ENCODE measurements around the gene CLSTN2.

The CLSTN2 gene

DNA sequence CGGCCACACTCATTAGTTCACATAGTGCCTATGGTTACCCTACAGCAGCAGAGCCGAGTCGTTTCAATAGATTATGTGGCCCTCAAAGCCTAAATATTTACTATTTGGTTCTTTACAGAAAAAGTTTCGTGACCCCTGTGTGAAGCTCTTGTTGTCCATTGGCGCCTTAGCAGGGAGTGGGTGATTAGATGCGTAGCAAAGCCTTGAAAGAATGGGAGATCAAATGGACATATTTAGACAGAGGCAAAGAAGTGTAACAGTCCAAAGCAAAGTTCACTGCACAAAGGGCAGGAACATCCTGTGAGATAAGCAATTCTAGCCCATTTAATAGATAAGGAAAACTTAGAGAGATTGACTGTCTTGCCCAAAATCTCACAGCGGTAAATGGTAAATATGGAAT is 495.5 kb downstream of the CLSTN2 start:
- FAIRE-seq (no peak), DNase-seq (ENCODE audit: insufficient read length, low spot score) (no peak)
- no peak for TF ChIP-seq POLR2A (IDR thresholded peaks at IDR 0.05; ENCODE audit: low read depth, low read length)

DNA sequence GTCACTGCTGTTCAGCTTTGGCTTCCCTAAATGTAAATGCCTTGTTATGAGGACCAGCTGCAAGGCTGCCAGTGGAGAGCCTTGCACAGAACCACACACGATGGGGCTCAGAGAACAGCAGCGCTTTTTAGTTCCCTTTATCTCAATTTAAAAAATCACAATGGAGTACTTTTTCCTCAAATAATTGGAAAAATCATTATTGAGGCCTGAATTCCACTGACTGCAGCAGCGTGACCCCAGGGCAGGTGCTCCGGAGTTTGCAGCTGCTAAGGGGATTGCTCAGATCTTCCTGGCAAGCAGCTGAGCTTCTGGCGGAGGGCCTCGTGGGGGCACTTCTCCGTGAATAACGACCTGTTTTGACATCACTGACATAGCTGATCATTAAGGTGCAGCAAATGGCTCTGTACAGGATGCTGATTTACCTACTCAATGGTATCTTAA is 497.3 kb downstream of the CLSTN2 start:
- DNase-seq (ENCODE audit: insufficient read length, low spot score) = no peak
- TF ChIP-seq POLR2A (IDR thresholded peaks at IDR 0.05; ENCODE audit: low read depth, low read length) = no peak
- FAIRE-seq = no peak

DNA sequence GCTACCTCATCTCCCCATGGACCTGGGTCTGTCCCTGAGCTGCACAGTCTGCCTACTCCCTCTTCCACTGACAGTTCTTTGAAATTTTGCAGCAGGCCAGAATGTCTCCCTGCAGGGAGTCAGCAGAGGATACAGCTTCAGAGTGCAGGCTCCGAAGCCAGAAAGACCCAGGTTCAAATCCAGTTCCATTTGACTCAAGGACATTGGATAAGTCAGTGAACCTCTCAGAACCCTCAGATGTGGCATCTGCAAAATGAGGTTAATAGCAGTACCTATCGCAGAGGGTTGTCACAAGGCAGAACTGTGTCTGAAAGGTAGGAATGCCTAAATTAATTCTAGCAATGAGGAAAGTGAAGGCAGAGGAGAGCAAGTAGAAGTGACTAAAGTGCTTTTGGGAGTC is 498.4 kb downstream of the CLSTN2 start:
- FAIRE-seq (no peak), DNase-seq (ENCODE audit: insufficient read length, low spot score) (no peak)
- no peak for TF ChIP-seq POLR2A (IDR thresholded peaks at IDR 0.05; ENCODE audit: low read depth, low read length)

DNA sequence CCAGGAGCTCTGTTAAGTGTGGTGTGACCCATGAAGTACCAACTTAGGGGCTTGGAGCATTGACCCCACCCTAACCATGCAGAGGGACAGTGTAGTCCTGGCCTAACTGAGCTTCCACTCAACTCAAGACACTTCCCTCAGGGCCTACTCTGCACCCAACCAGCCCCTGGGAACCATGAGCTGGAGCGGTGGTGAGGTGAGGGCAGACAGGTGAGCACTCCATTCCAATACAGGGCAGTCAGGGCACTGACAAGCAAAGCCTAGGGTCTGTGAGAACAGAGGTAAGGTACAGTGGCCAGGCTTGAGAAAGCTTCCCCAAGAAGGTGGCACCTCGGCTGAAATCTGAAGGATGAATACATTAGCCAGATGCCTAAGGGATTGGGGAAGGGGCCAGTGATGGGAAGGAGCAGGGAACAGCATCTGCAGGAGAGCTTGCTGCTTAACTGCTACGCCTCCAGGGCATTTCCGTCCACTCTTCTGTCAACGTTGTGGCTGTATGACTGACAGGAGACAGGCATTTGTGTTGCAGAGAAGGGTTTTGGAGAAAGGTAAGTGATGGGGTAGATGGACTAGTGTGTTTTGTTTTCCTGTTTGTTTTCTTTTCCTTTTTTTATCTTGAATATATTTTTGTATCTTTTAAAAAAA is 499.4 kb downstream of the CLSTN2 start:
- no peak for TF ChIP-seq POLR2A (IDR thresholded peaks at IDR 0.05; ENCODE audit: low read depth, low read length)
- FAIRE-seq = no peak
- no peak for DNase-seq (ENCODE audit: insufficient read length, low spot score)

DNA sequence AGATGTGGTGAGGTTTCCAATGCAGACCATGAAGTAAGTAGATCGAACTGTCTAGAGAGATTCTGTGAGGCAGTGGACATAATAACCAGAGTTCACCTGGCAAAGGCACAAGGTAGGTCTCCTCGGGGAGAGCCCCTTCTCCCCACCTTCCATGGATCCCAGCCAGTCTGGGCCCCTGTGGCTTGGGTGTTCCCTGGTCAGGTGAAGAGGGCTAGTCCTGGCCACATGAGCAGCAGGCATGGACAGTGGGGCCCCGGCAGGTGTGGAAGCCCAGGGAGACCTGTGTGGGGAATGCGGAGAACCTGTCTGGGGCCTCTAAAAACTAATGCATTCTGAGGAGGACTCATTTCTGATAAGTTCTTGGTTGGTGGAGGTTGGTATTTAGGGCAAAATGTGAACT is 501.4 kb downstream of the CLSTN2 start:
- no peak for TF ChIP-seq POLR2A (IDR thresholded peaks at IDR 0.05; ENCODE audit: low read depth, low read length)
- no peak for FAIRE-seq
- DNase-seq (ENCODE audit: insufficient read length, low spot score) = no peak

DNA sequence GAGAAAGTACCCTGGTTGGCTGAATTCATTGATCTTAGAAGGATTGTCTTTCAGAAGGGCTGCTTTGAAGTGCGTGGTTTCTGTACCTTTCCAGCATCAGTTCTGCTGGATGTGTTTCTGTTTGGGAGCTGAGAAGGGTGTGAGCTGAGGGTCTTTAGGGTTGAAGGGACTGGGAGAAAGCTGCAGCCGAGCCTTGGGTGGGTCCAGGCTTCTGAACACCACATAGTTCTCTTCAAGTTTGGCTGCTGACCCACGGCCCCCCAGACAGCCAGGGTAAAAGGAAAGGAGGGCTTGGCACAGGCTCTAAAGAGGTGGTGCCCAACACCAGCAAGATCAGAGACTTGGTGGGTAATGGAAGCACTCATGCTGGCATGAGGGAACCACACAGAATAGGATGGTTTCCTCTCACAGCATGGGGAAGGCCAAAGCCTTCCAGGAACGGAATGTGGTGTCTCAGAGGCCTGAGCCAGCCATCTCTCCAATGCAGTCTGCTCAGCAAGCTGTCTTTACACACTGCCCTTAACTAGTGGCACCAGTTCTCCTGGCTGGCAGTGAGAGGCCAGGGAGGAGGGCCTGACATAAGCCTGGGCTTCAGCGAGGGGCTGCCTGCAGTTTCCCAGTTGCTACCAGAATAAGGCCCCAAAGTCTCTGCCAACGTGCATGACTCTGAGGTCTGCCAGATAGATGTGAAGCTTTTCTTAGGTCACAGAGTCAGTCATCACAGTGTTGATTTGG is 503.9 kb downstream of the CLSTN2 start:
- no peak for TF ChIP-seq POLR2A (IDR thresholded peaks at IDR 0.05; ENCODE audit: low read depth, low read length)
- DNase-seq (ENCODE audit: insufficient read length, low spot score) = no peak
- no peak for FAIRE-seq

DNA sequence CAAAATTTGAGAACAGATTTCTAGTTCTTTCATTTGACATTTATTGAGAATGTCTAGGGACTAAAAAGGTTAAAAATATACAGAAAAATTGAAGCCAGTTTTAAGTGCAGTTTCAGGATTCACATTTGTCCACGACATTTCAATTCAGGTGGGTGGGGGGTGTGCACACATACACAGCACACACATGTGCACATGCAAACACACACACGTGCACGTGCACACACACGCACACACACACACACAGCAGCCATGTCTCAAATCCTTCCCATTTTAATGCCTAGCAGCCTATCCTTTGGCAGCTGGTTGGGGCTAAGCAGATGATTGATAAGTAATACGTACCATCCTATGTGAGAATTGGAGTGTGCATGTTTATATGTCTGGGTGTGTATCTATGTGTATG is 504.5 kb downstream of the CLSTN2 start:
- TF ChIP-seq POLR2A (IDR thresholded peaks at IDR 0.05; ENCODE audit: low read depth, low read length) = no peak
- FAIRE-seq (no peak), DNase-seq (ENCODE audit: insufficient read length, low spot score) (no peak)

DNA sequence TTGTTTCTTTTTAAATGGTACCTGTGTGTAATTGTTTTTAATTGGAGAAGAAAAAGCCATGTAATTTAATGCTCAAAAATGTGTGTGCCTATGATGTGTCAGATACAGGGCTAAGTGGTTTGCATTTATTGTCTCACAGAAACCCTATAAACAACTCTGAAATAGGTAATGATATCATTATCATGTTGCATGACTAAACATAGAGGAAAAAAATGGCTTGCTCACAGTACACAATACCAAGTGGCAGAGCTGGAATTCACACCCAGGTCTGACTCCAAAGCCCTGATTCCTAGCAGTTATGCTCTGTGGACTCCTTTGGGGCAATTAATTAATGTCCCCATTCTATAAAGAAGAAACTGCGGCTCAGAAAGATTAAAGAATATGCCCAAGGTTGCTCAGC is 505.5 kb downstream of the CLSTN2 start:
- FAIRE-seq = no peak
- TF ChIP-seq POLR2A (IDR thresholded peaks at IDR 0.05; ENCODE audit: low read depth, low read length) = no peak
- no peak for DNase-seq (ENCODE audit: insufficient read length, low spot score)

DNA sequence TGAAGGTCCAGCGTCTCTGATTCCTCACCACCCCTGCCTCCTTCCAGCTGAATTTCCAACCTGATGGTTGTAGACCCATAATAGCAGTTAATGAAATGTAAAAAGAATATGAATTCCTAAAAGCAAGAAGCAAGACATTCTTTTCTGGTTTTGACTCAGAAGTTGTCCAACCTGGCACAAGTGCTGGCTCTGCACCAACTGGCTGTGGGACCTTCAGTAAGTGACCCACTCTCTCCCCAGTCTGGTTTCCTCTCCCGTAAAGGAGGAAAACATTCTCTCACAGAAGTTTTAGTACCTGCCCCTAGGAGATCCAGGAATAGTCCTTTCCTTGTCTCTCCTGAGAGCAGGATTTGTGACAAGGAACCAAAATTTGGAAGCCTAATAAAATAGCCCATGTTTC is 506.0 kb downstream of the CLSTN2 start:
- DNase-seq (ENCODE audit: insufficient read length, low spot score) = no peak
- no peak for FAIRE-seq

DNA sequence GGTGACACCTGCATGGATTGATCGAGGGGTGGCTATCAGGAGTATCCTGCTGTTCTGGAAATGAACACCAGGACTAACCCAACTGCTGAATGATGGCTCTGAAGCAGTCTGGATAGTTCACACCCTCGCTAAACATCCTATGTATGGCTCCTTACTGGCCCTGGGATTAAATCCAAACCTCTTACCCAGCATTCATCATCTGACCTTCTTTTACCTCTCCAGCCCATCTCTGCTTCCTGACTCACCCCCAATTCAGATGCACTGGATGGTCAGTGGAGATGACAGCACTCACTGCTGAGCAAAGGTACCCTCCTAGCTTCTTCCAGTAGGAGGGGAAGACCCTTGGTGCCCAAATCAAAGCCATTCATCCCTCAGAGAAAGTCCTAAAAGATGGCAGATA is 507.6 kb downstream of the CLSTN2 start:
- DNase-seq (ENCODE audit: insufficient read length, low spot score) (no peak), FAIRE-seq (no peak)
- TF ChIP-seq POLR2A (IDR thresholded peaks at IDR 0.05; ENCODE audit: low read depth, low read length) = no peak

More for the DNA sequence above, 506.0 kb downstream of the CLSTN2 start:
- no peak for TF ChIP-seq POLR2A (IDR thresholded peaks at IDR 0.05; ENCODE audit: low read depth, low read length)

DNA sequence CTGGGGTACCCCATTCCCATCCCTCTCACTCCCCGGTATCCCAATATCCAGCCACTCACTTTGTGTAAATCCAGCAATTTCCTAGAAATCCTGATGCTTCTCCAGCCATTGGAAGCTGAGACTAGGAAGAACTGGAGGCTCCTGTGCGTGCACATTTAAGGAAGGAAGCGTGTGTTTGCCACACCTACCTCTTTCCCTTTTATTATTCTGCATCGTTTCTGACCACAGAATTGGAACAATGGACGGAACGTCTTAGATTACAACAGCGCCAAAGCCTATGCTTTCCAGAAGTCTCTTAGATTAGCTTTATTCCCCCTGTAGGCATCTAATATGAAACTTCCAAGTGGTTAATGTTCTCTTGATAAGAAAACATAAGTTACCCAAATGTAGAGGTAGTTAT is 508.1 kb downstream of the CLSTN2 start:
- no peak for FAIRE-seq
- DNase-seq (ENCODE audit: insufficient read length, low spot score) = no peak
- TF ChIP-seq POLR2A (IDR thresholded peaks at IDR 0.05; ENCODE audit: low read depth, low read length) = no peak

DNA sequence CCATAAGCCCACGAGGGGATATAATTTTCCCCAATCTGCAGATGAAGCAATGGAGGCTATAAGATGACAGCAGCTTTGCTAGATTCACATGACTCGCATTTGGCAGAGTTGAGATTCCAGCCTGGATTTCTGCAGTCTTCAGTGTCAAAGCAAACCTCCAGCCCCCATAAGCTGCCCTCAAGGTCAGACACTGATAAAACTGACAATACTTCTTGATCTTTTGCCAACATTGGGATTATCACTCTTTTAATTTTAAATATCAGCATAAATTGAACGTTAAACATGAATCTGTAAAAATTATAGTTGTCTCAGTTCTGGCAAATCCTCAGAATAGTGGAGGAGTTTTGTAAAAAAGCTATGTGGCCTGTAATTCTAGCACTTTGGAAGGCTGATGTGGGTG is 508.8 kb downstream of the CLSTN2 start:
- no peak for TF ChIP-seq POLR2A (IDR thresholded peaks at IDR 0.05; ENCODE audit: low read depth, low read length)
- FAIRE-seq (no peak), DNase-seq (ENCODE audit: insufficient read length, low spot score) (no peak)

DNA sequence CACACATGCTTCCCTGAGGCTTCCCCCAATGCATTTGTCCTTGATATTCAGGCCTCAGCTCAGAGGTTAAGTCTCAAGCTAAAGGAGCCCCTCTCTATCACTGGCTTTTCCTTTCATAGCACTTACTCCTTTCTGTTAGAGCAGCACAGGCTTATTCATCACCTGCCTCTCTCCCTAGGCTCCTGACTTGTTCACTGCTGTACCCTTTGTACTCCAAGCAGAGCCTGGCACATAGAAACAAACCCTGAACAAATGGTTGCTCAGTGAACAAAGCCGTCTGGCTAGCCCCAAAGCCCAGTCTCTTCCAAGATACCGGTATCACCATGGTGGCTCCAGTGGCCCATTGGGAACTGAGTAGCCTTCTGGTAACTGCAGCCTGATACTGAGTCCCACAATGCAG is 511.7 kb downstream of the CLSTN2 start:
- DNase-seq (ENCODE audit: insufficient read length, low spot score) = no peak
- no peak for TF ChIP-seq POLR2A (IDR thresholded peaks at IDR 0.05; ENCODE audit: low read depth, low read length)
- FAIRE-seq = no peak

DNA sequence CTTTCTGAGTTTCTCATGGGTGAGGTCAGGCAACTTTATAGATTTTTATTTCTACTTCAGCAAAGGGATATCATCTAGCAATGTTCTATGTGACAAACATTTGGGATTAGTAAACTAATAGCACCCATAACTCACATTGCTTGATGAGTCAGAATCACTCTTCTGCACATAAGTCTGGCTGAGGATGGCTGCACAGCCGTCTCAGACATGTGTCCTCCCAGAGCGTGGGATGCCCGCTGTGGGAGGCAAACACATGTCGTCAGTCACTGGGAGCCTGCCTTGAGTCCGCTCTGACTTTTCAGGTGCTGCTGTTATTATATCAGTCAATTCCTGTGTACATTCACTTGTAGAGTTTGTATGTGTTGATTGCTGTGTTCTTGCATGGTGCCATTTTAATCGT is 512.2 kb downstream of the CLSTN2 start:
- FAIRE-seq = no peak
- DNase-seq (ENCODE audit: insufficient read length, low spot score) = no peak
- TF ChIP-seq POLR2A (IDR thresholded peaks at IDR 0.05; ENCODE audit: low read depth, low read length) = no peak

DNA sequence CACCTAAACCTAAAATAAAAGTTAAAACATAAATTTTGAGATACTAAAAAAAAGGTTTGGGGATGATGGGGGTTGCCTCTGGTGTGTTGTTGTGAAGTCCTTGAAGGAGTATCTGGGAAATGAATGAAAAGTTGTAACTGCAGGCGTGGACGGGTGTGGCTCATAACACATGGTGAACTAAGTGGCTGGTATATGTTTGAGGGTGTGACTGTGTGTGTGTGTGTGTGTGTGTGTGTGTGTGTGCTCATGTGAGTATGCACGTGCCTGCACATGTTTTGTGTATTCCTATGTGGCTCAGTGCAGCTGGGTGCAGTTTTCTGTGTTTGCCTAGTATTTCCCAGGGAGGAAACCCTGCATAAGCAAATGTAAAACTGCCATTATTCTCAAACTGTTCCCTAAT is 513.0 kb downstream of the CLSTN2 start:
- FAIRE-seq = no peak
- TF ChIP-seq POLR2A (IDR thresholded peaks at IDR 0.05; ENCODE audit: low read depth, low read length) = no peak
- no peak for DNase-seq (ENCODE audit: insufficient read length, low spot score)

All from H54 (cell line).